Mesendoderm (in vitro differentiated cells): ENCODE data around the gene TPST2.

ENCODE experiments used
- DNase-seq: peaks from one replicate; pipeline ENCODE4 v3.0.0; 2013
- H2AK5ac ChIP-seq: 2 replicates; pipeline ENCODE4 v1.6.1; 2013; ENCODE audit warnings: low read length, inconsistent platforms
- H2BK120ac ChIP-seq: 2 replicates; pipeline ENCODE4 v1.6.1; 2013; ENCODE audit warnings: low read depth, mild to moderate bottlenecking, low read length, moderate library complexity, mixed read lengths
- H2BK15ac ChIP-seq: replicated peaks from 2 replicates; pipeline ENCODE4 v1.6.1; 2013; ENCODE audit warnings: low read depth, mild to moderate bottlenecking, moderate library complexity
- H2BK5ac ChIP-seq: 2 replicates; pipeline ENCODE4 v1.6.1; 2013; ENCODE audit warnings: low read length, inconsistent platforms
- H3K18ac ChIP-seq: 2 replicates; pipeline ENCODE4 v1.6.1; 2013; ENCODE audit warnings: mild to moderate bottlenecking, low read length, mixed read lengths
- H3K23ac ChIP-seq: one replicate; pipeline ENCODE4 v1.6.1; 2013; ENCODE audit warnings: low read length
- H3K27ac ChIP-seq: 2 replicates; pipeline ENCODE4 v1.5.1; 2013; ENCODE audit warnings: low read depth, mild to moderate bottlenecking, inconsistent platforms, low read length, moderate library complexity
- H3K27me3 ChIP-seq: 2 replicates; pipeline ENCODE4 v1.6.1; 2013; ENCODE audit warnings: low read length, control low read depth, mild to moderate bottlenecking, inconsistent platforms; ENCODE audit not compliant: insufficient read depth, poor library complexity
- H3K36me3 ChIP-seq: 2 replicates; pipeline ENCODE4 v1.6.1; 2013; ENCODE audit warnings: low read length, inconsistent platforms; ENCODE audit not compliant: control insufficient read depth, insufficient read depth
- H3K4ac ChIP-seq: one replicate; pipeline ENCODE4 v1.6.1; 2013; ENCODE audit warnings: low read depth, mild to moderate bottlenecking, low read length, moderate library complexity
- H3K4me1 ChIP-seq: 2 replicates; pipeline ENCODE4 v1.6.1; 2013; ENCODE audit warnings: low read depth, low read length, inconsistent platforms; ENCODE audit not compliant: control insufficient read depth
- H3K4me2 ChIP-seq: 2 replicates; pipeline ENCODE4 v1.6.1; 2013; ENCODE audit warnings: low read length
- H3K4me3 ChIP-seq: 2 replicates; pipeline ENCODE4 v1.5.1; 2013; ENCODE audit warnings: mild to moderate bottlenecking, low read length
- H3K56ac ChIP-seq: one replicate; pipeline ENCODE4 v1.6.1; 2013; ENCODE audit warnings: low read length
- H3K79me1 ChIP-seq: 2 replicates; pipeline ENCODE4 v1.6.1; 2013; ENCODE audit warnings: low read length, inconsistent platforms
- H3K79me2 ChIP-seq: 2 replicates; pipeline ENCODE4 v1.6.1; 2013; ENCODE audit warnings: mild to moderate bottlenecking, low read length; ENCODE audit not compliant: control insufficient read depth, insufficient read depth
- H3K9ac ChIP-seq: 2 replicates; pipeline ENCODE4 v1.6.1; 2013; ENCODE audit warnings: low read length, inconsistent platforms
- H4K5ac ChIP-seq: one replicate; pipeline ENCODE4 v1.6.1; 2013; ENCODE audit warnings: low read length
- H4K8ac ChIP-seq: one replicate; pipeline ENCODE4 v1.6.1; 2013; ENCODE audit warnings: low read depth, mild to moderate bottlenecking, control low read depth, low read length, moderate library complexity
- WGBS: extraction: QIAGEN DNeasy Blood & Tissue Kit; methylation state at CpG from one replicate; pipeline ENCODE4 v1.1.7; 2013; ENCODE audit warnings: low lambda C conversion rate, missing lambda C conversion rate; ENCODE audit not compliant: insufficient coverage; ENCODE audit errors: extremely low coverage; 5-methylcytosine and 5-hydroxymethylcytosine counted together

TPST2 gene

GRCh38 chr22:26570115-26570514 lies 19.8 kb downstream of the TPST2 start:
- no peak overlapping the region for H3K4ac ChIP-seq
- no peak overlapping the region for H2BK120ac ChIP-seq
- no peak overlapping the region for H3K4me3 ChIP-seq
- WGBS = no CpG with 5 or more reads among the region's 10 CpGs
- peaks cover 17% of the 10 kb centered on the region for H3K4me1 ChIP-seq
- H4K8ac ChIP-seq = no peak overlapping the region
- peaks cover 2% of the 10 kb centered on the region for H3K36me3 ChIP-seq
- H2BK15ac ChIP-seq = no peak overlapping the region
- peaks cover 31% of the 10 kb centered on the region for H3K79me1 ChIP-seq
- no peak for DNase-seq
- no peak overlapping the region for H3K4me2 ChIP-seq
- H3K23ac ChIP-seq = no peak overlapping the region
- H3K9ac ChIP-seq = peak overlapping the region; percentile 11
- H4K5ac ChIP-seq = no peak overlapping the region
- H3K27me3 ChIP-seq = no peaks in the 10 kb centered on the region
- no peak overlapping the region for H3K56ac ChIP-seq
- H2BK5ac ChIP-seq = no peak overlapping the region
- H3K27ac ChIP-seq = no peak overlapping the region
- H3K79me2 ChIP-seq = peaks cover 88% of the 10 kb centered on the region
- H2AK5ac ChIP-seq = no peak overlapping the region
- no peak overlapping the region for H3K18ac ChIP-seq

GRCh38 chr22:26568207-26568706 lies 21.7 kb downstream of the TPST2 start:
- no peak overlapping the region for H3K23ac ChIP-seq
- H3K4ac ChIP-seq = no peak overlapping the region
- peaks cover 14% of the 10 kb centered on the region for H3K4me1 ChIP-seq
- no CpG with 5 or more reads among the region's 11 CpGs for WGBS
- peak overlapping the region; percentile 51 for H3K27ac ChIP-seq
- H3K56ac ChIP-seq = peak overlapping the region; percentile 76
- no peak overlapping the region for H4K8ac ChIP-seq
- peaks cover 38% of the 10 kb centered on the region for H3K79me1 ChIP-seq
- peaks cover 6% of the 10 kb centered on the region for H3K36me3 ChIP-seq
- H3K27me3 ChIP-seq = no peaks in the 10 kb centered on the region
- no peak overlapping the region for H3K4me3 ChIP-seq
- peak overlapping the region; percentile 3 for H3K4me2 ChIP-seq
- H2BK15ac ChIP-seq = no peak overlapping the region
- no peak overlapping the region for H3K18ac ChIP-seq
- no peak overlapping the region for H2BK120ac ChIP-seq
- peak; percentile 97 for DNase-seq
- H2AK5ac ChIP-seq = no peak overlapping the region
- H4K5ac ChIP-seq = no peak overlapping the region
- peak overlapping the region; percentile 26 for H2BK5ac ChIP-seq
- H3K79me2 ChIP-seq = peaks cover 86% of the 10 kb centered on the region
- H3K9ac ChIP-seq = peak overlapping the region; percentile 47

- Histone ChIP-seq H3K27ac (peak overlapping the region; percentile 24), H3K4me3 (no peak overlapping the region), H3K79me2 (peaks cover 85% of the 10 kb centered on the region), H3K9ac (peak overlapping the region; percentile 47), H2BK5ac (peak overlapping the region; percentile 26), H3K4ac (no peak overlapping the region), H2AK5ac (no peak overlapping the region), H3K18ac (no peak overlapping the region), H4K5ac (no peak overlapping the region), H2BK15ac (no peak overlapping the region), H3K4me1 (peaks cover 14% of the 10 kb centered on the region), H3K23ac (no peak overlapping the region), H4K8ac (no peak overlapping the region), H3K4me2 (peak overlapping the region; percentile 3), H3K56ac (peak overlapping the region; percentile 76), H2BK120ac (no peak overlapping the region), H3K79me1 (peaks cover 38% of the 10 kb centered on the region), H3K27me3 (no peaks in the 10 kb centered on the region), H3K36me3 (peaks cover 6% of the 10 kb centered on the region)
- WGBS = no CpG with 5 or more reads among the region's 2 CpGs
- DNase-seq = no peak
Measured at GRCh38 chr22:26567610-26568009, 22.3 kb downstream of the TPST2 start.

- Histone ChIP-seq H3K36me3 (peaks cover 6% of the 10 kb centered on the region), H2AK5ac (no peak overlapping the region), H3K79me1 (peaks cover 36% of the 10 kb centered on the region), H3K56ac (peak overlapping the region; percentile 56), H2BK120ac (no peak overlapping the region), H2BK5ac (no peak overlapping the region), H3K4me1 (peaks cover 12% of the 10 kb centered on the region), H3K79me2 (peaks cover 85% of the 10 kb centered on the region), H3K27me3 (no peaks in the 10 kb centered on the region), H3K27ac (no peak overlapping the region), H3K4me2 (no peak overlapping the region), H4K5ac (no peak overlapping the region), H4K8ac (no peak overlapping the region), H3K4me3 (no peak overlapping the region), H2BK15ac (no peak overlapping the region), H3K4ac (no peak overlapping the region), H3K18ac (no peak overlapping the region), H3K9ac (peak overlapping the region; percentile 1), H3K23ac (no peak overlapping the region)
- DNase-seq = no peak
- no CpG with 5 or more reads among the region's 3 CpGs for WGBS
Measured at GRCh38 chr22:26566994-26567393, 22.9 kb downstream of the TPST2 start.

- Histone ChIP-seq H3K4ac (no peak overlapping the region), H3K79me1 (peaks cover 31% of the 10 kb centered on the region), H3K27me3 (no peaks in the 10 kb centered on the region), H3K4me2 (no peak overlapping the region), H3K23ac (no peak overlapping the region), H3K4me1 (peaks cover 6% of the 10 kb centered on the region), H3K4me3 (no peak overlapping the region), H2BK5ac (no peak overlapping the region), H2AK5ac (no peak overlapping the region), H4K8ac (no peak overlapping the region), H2BK15ac (no peak overlapping the region), H3K18ac (no peak overlapping the region), H3K79me2 (peaks cover 79% of the 10 kb centered on the region), H3K9ac (no peak overlapping the region), H4K5ac (no peak overlapping the region), H3K36me3 (peaks cover 6% of the 10 kb centered on the region), H3K27ac (no peak overlapping the region), H3K56ac (no peak overlapping the region), H2BK120ac (no peak overlapping the region)
- WGBS = no CpG with 5 or more reads among the region's 8 CpGs
- DNase-seq = no peak
Measured at GRCh38 chr22:26565889-26566288, 24.0 kb downstream of the TPST2 start.

- Histone ChIP-seq H4K5ac (no peak overlapping the region), H2AK5ac (no peak overlapping the region), H3K56ac (peak overlapping the region; percentile 17), H3K4me2 (no peak overlapping the region), H3K4me1 (peaks cover 6% of the 10 kb centered on the region), H3K23ac (no peak overlapping the region), H3K18ac (no peak overlapping the region), H2BK15ac (no peak overlapping the region), H3K27ac (no peak overlapping the region), H3K4me3 (no peak overlapping the region), H2BK120ac (no peak overlapping the region), H3K79me1 (peaks cover 27% of the 10 kb centered on the region), H4K8ac (no peak overlapping the region), H3K27me3 (no peaks in the 10 kb centered on the region), H3K9ac (no peak overlapping the region), H2BK5ac (no peak overlapping the region), H3K79me2 (peaks cover 77% of the 10 kb centered on the region), H3K36me3 (peaks cover 6% of the 10 kb centered on the region), H3K4ac (no peak overlapping the region)
- no CpG with 5 or more reads among the region's 6 CpGs for WGBS
- no peak for DNase-seq
Measured at GRCh38 chr22:26565181-26565580, 24.8 kb downstream of the TPST2 start.
